ENCODE results near the gene DNAH10. TPM values are rescaled to one million over a fixed set of nuclear protein-coding genes. Genes with fewer than 3 reads are reported as not detected.

Gene DNAH10
- total and polyA plus RNA-seq, 2 of the 4 experiments (the other 2 are of a cell fraction), result 0.18 to 0.22 TPM

DNA sequence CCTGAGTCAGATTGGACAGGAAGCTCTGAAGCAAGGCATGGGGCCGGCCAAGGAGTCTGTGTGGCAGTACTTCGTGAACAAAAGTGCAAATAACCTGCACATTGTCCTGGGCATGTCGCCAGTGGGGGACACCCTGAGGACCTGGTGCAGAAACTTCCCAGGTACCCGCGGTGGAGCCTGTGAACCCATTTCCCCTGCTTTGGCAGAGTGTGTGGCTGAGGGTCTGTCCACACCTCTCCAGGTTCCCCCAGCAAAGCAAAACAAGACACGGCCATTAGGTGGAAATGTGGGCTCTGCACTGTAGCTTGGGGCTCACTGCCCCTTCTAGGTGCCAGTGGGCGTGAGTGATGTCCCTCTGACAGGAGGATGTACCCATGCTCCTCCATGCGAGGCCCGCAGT lies 131.2 kb downstream of the DNAH10 start:
- Histone ChIP-seq H3K9me1 (ENCODE audit: insufficient read depth, low read length) (no peaks in the 10 kb centered on the region), H4K91ac (ENCODE audit: insufficient read depth, low read depth, low read length) (no peak overlapping the region), H2BK5ac (ENCODE audit: low read depth, low read length, poor library complexity, severe bottlenecking) (no peak overlapping the region), H3K36me3 (ENCODE audit: control insufficient read depth, insufficient read depth, low read length) (no peaks in the 10 kb centered on the region), H3K4me2 (ENCODE audit: low read depth, low read length) (no peak overlapping the region), H2BK20ac (ENCODE audit: low read depth, low read length) (no peak overlapping the region), H3K18ac (ENCODE audit: low read depth, low read length) (no peak overlapping the region), H4K5ac (ENCODE audit: low read depth, low read length) (no peak overlapping the region), H3K14ac (replicated peaks; ENCODE audit: low read depth, low read length) (no peak overlapping the region), H3K79me1 (ENCODE audit: low read depth in 1 of 2, low read length in 2 of 2) (no peaks in the 10 kb centered on the region), H2BK15ac (ENCODE audit: low read depth, low read length) (no peak overlapping the region), H2AK9ac (replicated peaks; ENCODE audit: low read depth, low read length, poor library complexity) (no peak overlapping the region), H3K4me1 (ENCODE audit: control insufficient read depth, insufficient read depth, low read length) (peaks cover 4% of the 10 kb centered on the region), H3K4ac (ENCODE audit: low read depth, low read length) (no peak overlapping the region), H2AK5ac (ENCODE audit: low read depth, low read length) (no peak overlapping the region), H4K8ac (ENCODE audit: low read depth in 2 of 2, low read length in 2 of 2) (no peak overlapping the region), H3K56ac (ENCODE audit: extremely low read depth, insufficient read depth, low read length) (no peak overlapping the region), H2BK120ac (ENCODE audit: low read depth, low read length) (no peak overlapping the region), H3K27me3 (ENCODE audit: control insufficient read depth, insufficient read depth, low read length) (peaks cover 31% of the 10 kb centered on the region), H4K20me1 (ENCODE audit: insufficient read depth, low read length) (no peaks in the 10 kb centered on the region), H3K23ac (ENCODE audit: low read depth, low read length) (no peak overlapping the region), H3K27ac (ENCODE audit: insufficient read depth, low read length) (no peak overlapping the region), H3K9ac (ENCODE audit: low read depth, low read length) (no peak overlapping the region), H2AFZ (replicated peaks; ENCODE audit: low read length, poor library complexity) (no peak overlapping the region), H3K9me3 (ENCODE audit: control insufficient read depth, insufficient read depth, low read length) (0 out of 2 replicates have a peak, but pooled peaks cover 3% of the 10 kb centered on the region), H3K4me3 (ENCODE audit: insufficient read depth, low read depth, low read length) (no peak overlapping the region)
- DNase-seq, result no peak
- no TSS peak for BruUV-seq (replicated peaks)
- POLR2A ChIA-PET (ENCODE audit: unreplicated experiment), result no interaction called here
- 65% methylated on average over 2 of the region's 9 CpGs; no CpG with 5 or more reads in 1 of the 2 experiments for WGBS, 2 experiments (ENCODE audit: extremely low coverage in 2 of 2, insufficient read length in 1 of 2)
- no peak for ATAC-seq (ENCODE audit: low read depth)
- CTCF ChIA-PET, result interaction anchor here (0.6 kb wide), 1 partner anchor 1524 kb away, joined by 3 read pairs; no protein-coding TSS in a partner anchor
- in situ Hi-C loops (cut with MboI; ENCODE audit: low sequenced_read_pairs), result no loop called here
- TF ChIP-seq BHLHE40 (IDR thresholded peaks at IDR 0.05; ENCODE audit: low read depth, low read length), result no peak
- TF ChIP-seq, protein P1, sequence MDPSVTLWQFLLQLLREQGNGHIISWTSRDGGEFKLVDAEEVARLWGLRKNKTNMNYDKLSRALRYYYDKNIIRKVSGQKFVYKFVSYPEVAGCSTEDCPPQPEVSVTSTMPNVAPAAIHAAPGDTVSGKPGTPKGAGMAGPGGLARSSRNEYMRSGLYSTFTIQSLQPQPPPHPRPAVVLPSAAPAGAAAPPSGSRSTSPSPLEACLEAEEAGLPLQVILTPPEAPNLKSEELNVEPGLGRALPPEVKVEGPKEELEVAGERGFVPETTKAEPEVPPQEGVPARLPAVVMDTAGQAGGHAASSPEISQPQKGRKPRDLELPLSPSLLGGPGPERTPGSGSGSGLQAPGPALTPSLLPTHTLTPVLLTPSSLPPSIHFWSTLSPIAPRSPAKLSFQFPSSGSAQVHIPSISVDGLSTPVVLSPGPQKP (IDR thresholded peaks at IDR 0.05; ENCODE audit: borderline replicate concordance, low read depth, low read length), result no peak
- TF ChIP-seq RAD21 (IDR thresholded peaks at IDR 0.05; ENCODE audit: low read length), result no peak
- TF ChIP-seq CEBPB (IDR thresholded peaks at IDR 0.05; ENCODE audit: low read depth, low read length), result no peak
- no peak for TF ChIP-seq MAZ (IDR thresholded peaks at IDR 0.05; ENCODE audit: borderline replicate concordance, low read depth, low read length)
- TF ChIP-seq, protein P2, sequence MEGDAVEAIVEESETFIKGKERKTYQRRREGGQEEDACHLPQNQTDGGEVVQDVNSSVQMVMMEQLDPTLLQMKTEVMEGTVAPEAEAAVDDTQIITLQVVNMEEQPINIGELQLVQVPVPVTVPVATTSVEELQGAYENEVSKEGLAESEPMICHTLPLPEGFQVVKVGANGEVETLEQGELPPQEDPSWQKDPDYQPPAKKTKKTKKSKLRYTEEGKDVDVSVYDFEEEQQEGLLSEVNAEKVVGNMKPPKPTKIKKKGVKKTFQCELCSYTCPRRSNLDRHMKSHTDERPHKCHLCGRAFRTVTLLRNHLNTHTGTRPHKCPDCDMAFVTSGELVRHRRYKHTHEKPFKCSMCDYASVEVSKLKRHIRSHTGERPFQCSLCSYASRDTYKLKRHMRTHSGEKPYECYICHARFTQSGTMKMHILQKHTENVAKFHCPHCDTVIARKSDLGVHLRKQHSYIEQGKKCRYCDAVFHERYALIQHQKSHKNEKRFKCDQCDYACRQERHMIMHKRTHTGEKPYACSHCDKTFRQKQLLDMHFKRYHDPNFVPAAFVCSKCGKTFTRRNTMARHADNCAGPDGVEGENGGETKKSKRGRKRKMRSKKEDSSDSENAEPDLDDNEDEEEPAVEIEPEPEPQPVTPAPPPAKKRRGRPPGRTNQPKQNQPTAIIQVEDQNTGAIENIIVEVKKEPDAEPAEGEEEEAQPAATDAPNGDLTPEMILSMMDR (conservative IDR thresholded peaks at IDR 0.05; ENCODE audit: low read depth, low read length), result no peak
- TF ChIP-seq MAFK (IDR thresholded peaks at IDR 0.05; ENCODE audit: low read depth, low read length), result no peak
- no peak for TF ChIP-seq NFE2L2 (IDR thresholded peaks at IDR 0.05; ENCODE audit: low read depth, low read length)
- no peak for TF ChIP-seq FOS (IDR thresholded peaks at IDR 0.05; ENCODE audit: low read depth, low read length)
- intact Hi-C loops (cut with micrococcal nuclease), result no loop called here
- dilution Hi-C loops (cut with HindIII; ENCODE audit: low sequenced_read_pairs, unreplicated experiment), result no loop called here
